T-helper 2 cell treated with Interferon-gamma antibody and Interleukin-4, amounts not matched to agents 100 ng/mL and 5 ng/mL, for 36 hours (primary cell): ENCODE measurements around the gene CHEK2. TPM values are rescaled to one million over a fixed set of nuclear protein-coding genes. Genes with fewer than 3 reads are reported as not detected.
"Not testable (repeated sequence)": the region's sequence is repeated elsewhere in the genome, so short reads cannot be mapped to it uniquely, and the experiment has no call there.

Experiments used
- intact Hi-C: fragments of 100-400 bp; cut with micrococcal nuclease; formaldehyde crosslinking; loops from one replicate; pipeline ENCODE4 v1.15.1; 2023
- total RNA-seq: library from RNA; stranded (reverse); gene quantifications from 2 replicates; pipeline ENCODE4 v1.2.3, GENCODE V29; 2022

The CHEK2 gene
- total RNA-seq, 1 donor from 2014 or later = 41.7 TPM

DNA sequence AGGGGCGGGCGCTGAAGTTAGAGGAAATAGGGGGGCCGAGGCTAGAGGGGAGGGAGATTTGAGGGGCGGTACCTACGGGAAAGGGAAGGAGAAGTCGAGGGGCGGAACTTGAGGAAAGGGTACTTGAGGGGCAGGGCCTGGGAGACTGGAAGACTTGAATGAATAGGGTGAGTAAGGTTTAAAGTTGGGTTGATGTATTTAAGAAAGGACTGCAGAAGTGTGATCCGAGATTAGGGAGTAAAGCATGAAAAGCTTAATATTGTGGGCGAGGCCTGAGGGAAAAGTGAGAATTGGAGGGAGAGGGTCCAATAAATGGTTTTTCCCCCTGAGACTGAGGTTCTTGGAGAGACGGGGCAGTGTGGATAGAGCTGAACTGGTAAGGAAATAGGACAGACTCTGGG, 942 bp upstream of the CHEK2 start:
- intact Hi-C loops = loop anchor here (2.0 to 5.0 kb wide), 5 partner anchors 58 to 824 kb away; partner anchors contain the start of genes EWSR1, PITPNB, RHBDD3 and XBP1

- intact Hi-C loops = loop anchor here (1.0 to 5.0 kb wide), 3 partner anchors 31 to 526 kb away; partner anchors contain the start of genes CCDC117, EWSR1 and RHBDD3
Measured at GRCh38 chr22:28741200-28741784, 328 bp downstream of the CHEK2 start.

- intact Hi-C loops = not testable (repeated sequence)
Measured at GRCh38 chr22:28738876-28739275, 2.7 kb downstream of the CHEK2 start.

DNA sequence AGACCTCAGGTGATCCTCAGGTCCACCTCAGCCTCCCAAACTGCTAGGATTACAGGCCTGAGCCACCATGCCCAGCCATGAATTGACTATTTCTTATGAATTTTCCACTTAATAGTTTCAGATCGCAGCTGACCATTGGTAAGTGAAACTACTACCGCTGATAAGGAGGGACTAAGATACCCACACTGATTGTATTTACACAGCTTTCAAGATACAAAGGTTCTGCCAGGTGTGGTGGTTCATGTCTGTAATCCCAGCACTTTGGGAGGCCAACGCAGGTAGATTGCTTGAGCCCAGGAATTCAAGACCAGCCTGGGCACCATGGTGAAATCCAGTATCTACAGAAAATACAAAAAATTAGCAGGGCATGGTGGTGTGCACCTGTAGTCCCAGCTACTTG, 3.9 kb downstream of the CHEK2 start:
- intact Hi-C loops = no loop called here

- intact Hi-C loops = no loop called here
Measured at GRCh38 chr22:28736301-28737155, 5.1 kb downstream of the CHEK2 start.

GRCh38 chr22:28734393-28734792, 7.2 kb downstream of the CHEK2 start:
- intact Hi-C loops = no loop called here

DNA sequence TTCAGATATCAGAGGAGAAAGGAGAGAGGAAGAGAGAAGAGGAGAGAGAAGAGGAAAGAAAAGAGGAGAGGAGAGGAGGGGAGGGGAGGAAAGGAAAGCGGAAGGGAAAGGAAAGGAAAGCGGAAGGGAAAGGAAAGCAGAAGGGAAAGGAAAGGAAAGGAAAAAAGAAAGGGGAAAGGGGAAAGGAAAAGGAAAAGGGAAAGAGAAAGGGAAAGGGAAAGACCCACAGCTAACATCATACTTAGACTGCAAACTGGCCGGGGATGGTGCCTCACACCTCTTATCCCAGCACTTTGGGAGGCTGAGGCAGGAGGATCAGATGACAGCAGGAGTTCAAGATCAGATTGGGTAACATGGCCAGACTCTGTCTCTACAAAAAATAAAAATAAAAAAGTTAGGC, 11.4 kb downstream of the CHEK2 start:
- intact Hi-C loops = no loop called here

DNA sequence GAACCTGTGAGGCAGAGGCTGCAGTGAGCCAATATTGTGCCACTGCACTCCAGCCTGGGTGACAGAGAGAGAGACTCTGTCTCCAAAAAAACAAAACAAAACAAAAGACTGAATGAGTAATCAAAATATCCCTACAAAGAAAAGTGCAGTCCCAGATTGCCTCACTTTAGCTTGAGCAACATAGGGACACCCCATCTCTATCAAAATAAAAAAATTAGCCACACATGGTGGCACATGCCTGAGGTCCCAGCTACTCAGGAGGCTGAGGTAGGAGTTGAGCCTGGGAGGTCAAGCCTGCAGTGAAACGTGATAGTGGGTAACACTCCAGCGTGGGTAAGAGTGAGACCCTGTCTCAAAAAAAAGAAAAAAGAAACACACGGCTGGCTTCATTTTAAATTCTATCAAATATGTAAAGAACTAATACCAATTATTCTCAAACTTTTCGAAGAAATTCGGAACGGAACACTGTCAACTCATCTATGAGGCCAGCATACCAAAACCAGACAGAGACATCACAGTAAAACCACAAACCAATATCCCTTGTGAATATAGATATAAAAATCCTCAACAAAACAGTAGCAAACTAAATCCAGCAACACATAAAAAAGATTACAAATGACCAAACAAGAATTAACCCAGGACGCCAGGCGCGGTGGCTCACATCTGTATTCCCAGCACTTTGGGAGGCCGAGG, 12.9 kb downstream of the CHEK2 start:
- intact Hi-C loops = no loop called here

DNA sequence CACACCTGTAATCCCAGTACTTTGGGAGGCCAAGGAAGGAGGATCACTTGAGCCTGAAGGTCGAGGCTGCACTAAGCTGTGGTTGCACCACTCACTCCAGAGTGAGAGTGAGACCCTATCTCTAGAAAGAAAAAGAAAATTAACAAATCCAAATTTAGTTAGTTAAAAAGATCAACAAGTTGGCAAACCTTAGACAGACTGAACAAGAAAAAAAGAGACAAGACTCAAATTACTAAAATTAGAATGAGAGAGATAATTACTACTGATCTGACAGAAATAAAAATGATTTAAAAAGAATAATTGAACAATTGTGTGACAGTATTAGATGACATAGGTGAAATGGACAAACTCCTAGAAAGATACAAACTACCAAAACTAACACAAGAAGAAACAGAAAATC, 13.6 kb downstream of the CHEK2 start:
- intact Hi-C loops = no loop called here

- intact Hi-C loops = no loop called here
Measured at GRCh38 chr22:28718044-28718443, 23.6 kb downstream of the CHEK2 start.

GRCh38 chr22:28716686-28717085, 24.9 kb downstream of the CHEK2 start:
- intact Hi-C loops = no loop called here

GRCh38 chr22:28715611-28716010, 26.0 kb downstream of the CHEK2 start:
- intact Hi-C loops = no loop called here

- intact Hi-C loops = no loop called here
Measured at GRCh38 chr22:28714043-28714628, 27.5 kb downstream of the CHEK2 start.

- intact Hi-C loops = no loop called here
Measured at GRCh38 chr22:28711820-28712777, 29.5 kb downstream of the CHEK2 start.

- intact Hi-C loops = no loop called here
Measured at GRCh38 chr22:28711341-28711740, 30.3 kb downstream of the CHEK2 start.

- intact Hi-C loops = no loop called here
Measured at GRCh38 chr22:28710576-28711191, 30.9 kb downstream of the CHEK2 start.

DNA sequence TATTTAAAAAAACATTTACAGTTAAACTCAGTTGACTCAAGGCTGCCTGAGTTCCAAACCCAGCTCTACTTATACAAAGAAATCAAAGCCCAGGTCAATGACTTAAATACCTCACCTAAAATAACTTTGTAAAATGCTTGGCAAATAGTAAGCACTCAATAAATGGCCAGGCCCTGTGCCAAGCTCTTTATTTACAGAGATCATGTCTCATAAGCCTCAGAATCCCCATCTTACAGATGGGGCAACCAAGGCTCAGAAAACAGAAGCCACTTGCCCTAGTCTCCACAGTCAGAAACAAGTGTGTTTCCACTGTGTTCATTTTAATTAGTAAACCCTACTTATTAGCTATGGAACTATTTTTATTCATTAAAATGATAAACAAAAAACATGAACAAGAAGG, 31.5 kb downstream of the CHEK2 start:
- intact Hi-C loops = no loop called here

DNA sequence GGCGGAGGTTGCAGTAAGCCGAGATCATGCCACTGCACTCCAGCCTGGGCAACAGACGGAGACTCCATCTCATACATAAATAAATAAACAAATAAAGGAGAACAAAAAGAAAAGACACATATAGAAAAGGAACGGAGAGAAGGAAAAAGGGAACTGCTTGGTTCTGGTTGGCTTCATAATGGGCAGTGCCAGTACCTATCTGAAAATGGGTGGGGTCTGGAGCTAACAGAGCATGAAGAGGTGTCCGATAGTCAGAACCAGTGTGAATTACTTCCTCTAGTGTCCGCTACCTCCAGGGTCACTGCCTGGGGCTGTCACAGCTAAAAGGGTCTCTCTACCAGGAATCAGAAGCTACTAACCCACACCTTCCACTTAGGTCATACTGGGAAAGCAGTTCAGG, 34.8 kb downstream of the CHEK2 start:
- intact Hi-C loops = no loop called here

DNA sequence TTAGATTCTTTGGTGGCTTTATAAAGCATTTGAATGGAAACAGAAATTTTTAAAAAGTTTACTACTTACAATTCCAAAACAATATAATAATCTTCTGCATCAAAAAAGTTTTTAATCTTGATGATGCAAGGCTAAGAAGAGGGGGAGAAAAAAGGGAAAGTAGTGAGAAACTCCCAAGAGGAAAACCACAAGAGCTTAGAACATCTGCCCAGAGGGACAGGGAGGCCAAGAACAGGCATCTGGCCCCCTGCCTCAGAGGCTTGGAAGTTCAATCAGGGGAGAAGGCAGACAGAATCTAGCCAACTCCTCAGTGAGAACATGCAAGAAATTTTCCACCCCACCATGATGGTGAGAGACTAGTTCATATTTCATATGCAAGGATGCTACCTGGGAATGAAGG, 38.2 kb downstream of the CHEK2 start:
- intact Hi-C loops = no loop called here

DNA sequence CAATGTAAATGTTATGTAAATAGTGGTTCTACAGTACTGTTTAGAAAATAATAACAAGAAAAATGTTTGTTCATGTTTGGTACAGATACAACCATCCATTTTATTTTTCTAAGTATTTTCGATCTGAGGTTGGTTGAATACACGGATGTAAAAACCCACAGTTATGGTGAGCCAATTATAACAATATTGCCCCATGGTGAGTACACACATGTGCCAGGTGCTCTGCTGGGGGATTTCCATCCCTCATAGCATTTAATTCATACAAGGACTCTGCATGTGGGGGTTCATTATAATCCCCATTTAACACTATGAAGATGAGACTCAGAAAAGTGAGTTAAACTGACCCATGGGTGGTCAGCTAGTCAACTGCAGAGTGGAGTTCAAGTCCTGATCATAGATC, 38.7 kb downstream of the CHEK2 start:
- intact Hi-C loops = no loop called here
